Right atrium auricular region (tissue), 2 donors: ENCODE data around the gene MAD1L1. TPM values are rescaled to one million over a fixed set of nuclear protein-coding genes. Genes with fewer than 3 reads are reported as not detected.
A peak's percentile ranks its signal among the peaks of the same experiment; 100 is the strongest.

Experiments
- DNase-seq: peaks from one replicate; pipeline ENCODE4 v3.0.0-alpha.2; 2019; ENCODE audit warnings: low spot score
- H3K27ac ChIP-seq, 2 donors: fragments of 200-600 bp; sonication (generic); 1 replicate in 1 of 2; 2 replicates in 1 of 2; pipeline ENCODE4 v1.5.1; 2016 to 2019
- H3K27me3 ChIP-seq, 2 donors: fragments of 200-600 bp; sonication (generic); one replicate each; pipeline versions ENCODE4 v1.5.1 to v1.6.0; 2017 to 2019
- H3K36me3 ChIP-seq: fragments of 200-600 bp; sonication (generic); one replicate; pipeline ENCODE4 v1.5.1; 2016
- H3K4me1 ChIP-seq, 2 donors: fragments of 200-600 bp; sonication (generic); one replicate each; pipeline versions ENCODE4 v1.5.1 to v1.6.0; 2017 to 2019
- H3K4me3 ChIP-seq, 2 donors: fragments of 200-600 bp; sonication (generic); 1 replicate in 1 of 2; 2 replicates in 1 of 2; pipeline ENCODE4 v1.5.1; 2017 to 2019; ENCODE audit warnings: mild to moderate bottlenecking in 1 of 2, moderate library complexity in 1 of 2
- H3K9me3 ChIP-seq, 2 donors: fragments of 200-600 bp; sonication (generic); one replicate each; pipeline ENCODE4 v1.5.1; 2019
- CTCF ChIP-seq, 2 donors: fragments of 200-600 bp; sonication (generic); IDR thresholded peaks; one replicate each; pipeline ENCODE4 v1.5.1; 2019; ENCODE audit warnings: antibody characterized with exemption in 2 of 2
- total RNA-seq, 2 donors: library from RNA; depleted of rRNA; stranded (reverse); fragments of >200 nt; gene quantifications; one replicate each; pipeline ENCODE4 v1.1.0, GENCODE V29; 2016

The MAD1L1 gene
- total RNA-seq, 2 donors from 2014 or later = 13.3 to 31.9 TPM

GRCh38 chr7:2105917-2106316, 126.8 kb downstream of the MAD1L1 start:
- Histone ChIP-seq H3K27me3 (no peaks in the 10 kb centered on the region), H3K9me3 (no peaks in the 10 kb centered on the region), H3K36me3 (no peaks in the 10 kb centered on the region), H3K4me3 (no peak overlapping the region), H3K27ac (no peak overlapping the region), H3K4me1 (peaks cover 0 to 39% of the 10 kb centered on the region in 2 donors)
- DNase-seq = no peak
- no peak for TF ChIP-seq CTCF (IDR thresholded peaks at IDR 0.05)

GRCh38 chr7:2105280-2105679, 127.5 kb downstream of the MAD1L1 start:
- H3K9me3 ChIP-seq = no peaks in the 10 kb centered on the region
- H3K27ac ChIP-seq = no peak overlapping the region
- peaks cover 0 to 45% of the 10 kb centered on the region in 2 donors for H3K4me1 ChIP-seq
- no peaks in the 10 kb centered on the region for H3K36me3 ChIP-seq
- H3K27me3 ChIP-seq = no peaks in the 10 kb centered on the region
- no peak for TF ChIP-seq CTCF (IDR thresholded peaks at IDR 0.05)
- no peak overlapping the region for H3K4me3 ChIP-seq
- no peak for DNase-seq

GRCh38 chr7:2104716-2105115, 128.0 kb downstream of the MAD1L1 start:
- Histone ChIP-seq H3K27ac (peak overlapping the region in 1 of 2 donors; percentile 48), H3K4me3 (no peak overlapping the region), H3K9me3 (no peaks in the 10 kb centered on the region), H3K27me3 (no peaks in the 10 kb centered on the region), H3K36me3 (no peaks in the 10 kb centered on the region), H3K4me1 (peaks cover 0 to 51% of the 10 kb centered on the region in 2 donors)
- no peak for DNase-seq
- TF ChIP-seq CTCF (IDR thresholded peaks at IDR 0.05) = no peak

GRCh38 chr7:2104107-2104710, 128.5 kb downstream of the MAD1L1 start:
- Histone ChIP-seq H3K4me3 (peak overlapping the region in 1 of 2 donors; percentile 24), H3K9me3 (no peaks in the 10 kb centered on the region), H3K4me1 (peaks cover 0 to 54% of the 10 kb centered on the region in 2 donors), H3K27me3 (no peaks in the 10 kb centered on the region), H3K27ac (peak overlapping the region in 1 of 2 donors; percentile 48), H3K36me3 (no peaks in the 10 kb centered on the region)
- peak; percentile 40 to 72 for TF ChIP-seq CTCF (IDR thresholded peaks at IDR 0.05)
- DNase-seq = peak; percentile 93

GRCh38 chr7:2103071-2103898, 129.5 kb downstream of the MAD1L1 start:
- H3K9me3 ChIP-seq = no peaks in the 10 kb centered on the region
- peaks cover 0 to 54% of the 10 kb centered on the region in 2 donors for H3K4me1 ChIP-seq
- TF ChIP-seq CTCF (IDR thresholded peaks at IDR 0.05) = no peak
- no peak overlapping the region for H3K4me3 ChIP-seq
- H3K27ac ChIP-seq = peak overlapping the region in 1 of 2 donors; percentile 48
- no peaks in the 10 kb centered on the region for H3K36me3 ChIP-seq
- no peaks in the 10 kb centered on the region for H3K27me3 ChIP-seq
- DNase-seq = no peak
